Common myeloid progenitor, CD34-positive (primary cell): ENCODE results near the gene SOBP.

ENCODE experiments used
- CTCF ChIA-PET: fragments of 350-600 bp; sonication (Branson Sonifier 250); formaldehyde crosslinking; loops from one replicate; lab custom pipeline; 2021; ENCODE audit warnings: antibody characterized with exemption; lab: Charles Lee
- POLR2A ChIA-PET: fragments of 350-600 bp; sonication (Branson Sonifier 250); formaldehyde crosslinking; loops from one replicate; lab custom pipeline; 2021; ENCODE audit warnings: antibody characterized with exemption; lab: Charles Lee
- DNase-seq, 3 donors: peaks; one replicate each; pipeline versions ENCODE4 v3.0.0 to v3.0.0-alpha.2; 2013
- H3K27ac ChIP-seq, 2 experiments: 1 replicate in 1 of 2; 2 replicates in 1 of 2; pipeline ENCODE4 v1.7.0; 2013; ENCODE audit warnings: inconsistent platforms in 2 of 2, low read length in 2 of 2, mild to moderate bottlenecking in 2 of 2, low read depth in 1 of 2, moderate library complexity in 1 of 2; ENCODE audit not compliant: severe bottlenecking in 2 of 2, insufficient read depth in 1 of 2, poor library complexity in 1 of 2
- H3K27me3 ChIP-seq, 5 experiments: replicated peaks in 2 of 5; 1 replicate in 3 of 5; 2 replicates in 2 of 5; pipeline versions ENCODE4 v1.6.1 to v1.7.0; 2013; ENCODE audit warnings: low read length in 4 of 5, mild to moderate bottlenecking in 2 of 5, moderate library complexity in 2 of 5, inconsistent platforms in 1 of 5; ENCODE audit not compliant: insufficient read depth in 5 of 5, control insufficient read depth in 4 of 5
- H3K36me3 ChIP-seq, 4 experiments: 1 replicate in 2 of 4; 2 replicates in 2 of 4; pipeline versions ENCODE4 v1.6.1 to v1.7.0; 2013; ENCODE audit warnings: low read length in 3 of 4, control low read depth in 1 of 4, mild to moderate bottlenecking in 1 of 4; ENCODE audit not compliant: control insufficient read depth in 4 of 4, insufficient read depth in 4 of 4
- H3K4me1 ChIP-seq, 4 experiments: 1 replicate in 3 of 4; 2 replicates in 1 of 4; pipeline versions ENCODE4 v1.6.1 to v1.7.1; 2013; ENCODE audit warnings: low read length in 3 of 4, mild to moderate bottlenecking in 3 of 4, control low read depth in 1 of 4, inconsistent platforms in 1 of 4, moderate library complexity in 1 of 4; ENCODE audit not compliant: control insufficient read depth in 4 of 4, insufficient read depth in 4 of 4; ENCODE audit errors: control extremely low read depth in 1 of 4
- H3K4me3 ChIP-seq, 7 experiments: 1 replicate in 4 of 7; 2 replicates in 3 of 7; pipeline versions ENCODE4 v1.5.1 to v1.7.0; 2013; ENCODE audit warnings: mild to moderate bottlenecking in 7 of 7, low read length in 6 of 7, moderate library complexity in 6 of 7, inconsistent platforms in 2 of 7, low read depth in 2 of 7, control low read depth in 1 of 7; ENCODE audit not compliant: insufficient read depth in 4 of 7, control insufficient read depth in 1 of 7; ENCODE audit errors: extremely low read depth in 1 of 7
- H3K9me3 ChIP-seq, 5 experiments: 1 replicate in 4 of 5; 2 replicates in 1 of 5; pipeline versions ENCODE4 v1.6.1 to v1.7.1; 2013; ENCODE audit warnings: low read length in 4 of 5, mild to moderate bottlenecking in 2 of 5, inconsistent platforms in 1 of 5, low read depth in 1 of 5, moderate library complexity in 1 of 5; ENCODE audit not compliant: control insufficient read depth in 4 of 5, insufficient read depth in 2 of 5; ENCODE audit errors: control extremely low read depth in 1 of 5
- WGBS: methylation state at CpG from one replicate; pipeline ENCODE4 v1.1.5; 2013; ENCODE audit not compliant: insufficient coverage; 5-methylcytosine and 5-hydroxymethylcytosine counted together

SOBP gene

DNA sequence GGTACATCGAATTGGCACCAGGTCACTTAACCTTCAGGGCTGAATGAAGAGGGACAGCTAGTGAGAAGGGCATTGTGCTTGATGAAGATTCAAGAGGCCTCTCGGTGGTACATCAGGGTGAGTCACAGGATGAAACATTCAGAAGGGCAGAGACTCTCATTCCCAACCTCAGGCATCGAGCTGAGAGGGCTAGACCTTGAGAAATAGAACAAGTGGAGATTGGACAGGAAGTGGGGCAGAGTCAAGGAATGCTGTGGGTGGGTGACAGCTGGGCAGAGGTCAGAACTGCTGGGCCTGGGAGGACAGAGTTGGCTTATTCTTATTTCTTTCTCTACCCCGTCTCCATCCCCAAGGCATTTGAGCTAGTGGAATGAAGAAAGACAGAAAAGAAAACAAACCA, 208.2 kb downstream of the SOBP start:
- 100% methylated on average over 3 of the region's 4 CpGs for WGBS
- CTCF ChIA-PET = interaction anchor here (0.9 to 1.9 kb wide), 2 partner anchors 55 to 150 kb away, joined by 3 to 5 read pairs; no protein-coding TSS in a partner anchor
- Histone ChIP-seq H3K27ac (no peak overlapping the region), H3K4me3 (no peak overlapping the region), H3K9me3 (no peaks in the 10 kb centered on the region), H3K27me3 (peaks cover 0 to 3% (median 0%) of the 10 kb centered on the region in 5 experiments), H3K36me3 (no peaks in the 10 kb centered on the region), H3K4me1 (peaks cover 4 to 15% (median 13%) of the 10 kb centered on the region in 4 experiments)
- POLR2A ChIA-PET = no interaction called here
- DNase-seq = no peak

DNA sequence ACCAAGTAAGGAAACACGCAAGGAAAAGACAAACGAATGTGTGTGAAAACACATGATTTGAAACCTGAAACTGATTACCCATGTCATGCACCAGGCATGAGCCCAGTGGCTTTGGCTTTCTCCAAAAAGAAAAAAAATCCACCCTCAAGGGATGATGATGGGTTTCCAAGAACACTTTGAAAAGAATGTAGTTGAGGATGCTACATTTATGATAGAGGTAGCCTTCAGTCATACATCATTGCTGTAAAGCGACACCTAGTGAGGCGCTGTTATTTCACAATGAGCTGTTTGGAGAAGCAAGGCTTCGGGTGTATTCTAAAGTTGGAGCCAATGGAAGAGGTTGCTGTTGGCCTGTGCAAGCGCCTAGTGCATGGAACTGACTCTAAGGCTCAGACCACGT, 209.3 kb downstream of the SOBP start:
- no peak overlapping the region for H3K27ac ChIP-seq
- H3K27me3 ChIP-seq = peaks cover 0 to 3% (median 0%) of the 10 kb centered on the region in 5 experiments
- DNase-seq = peak in 1 of 3 donors; percentile 7
- WGBS = 91% methylated on average over 5 of the region's 7 CpGs
- peaks cover 4 to 15% (median 13%) of the 10 kb centered on the region in 4 experiments for H3K4me1 ChIP-seq
- peak overlapping the region in 1 of 7 experiments; percentile 58 for H3K4me3 ChIP-seq
- no peaks in the 10 kb centered on the region for H3K9me3 ChIP-seq
- CTCF ChIA-PET = interaction anchor here (0.9 to 1.9 kb wide), 3 partner anchors 28 to 149 kb away, joined by 3 to 5 read pairs (median 3); no protein-coding TSS in a partner anchor
- no peaks in the 10 kb centered on the region for H3K36me3 ChIP-seq
- POLR2A ChIA-PET = no interaction called here

DNA sequence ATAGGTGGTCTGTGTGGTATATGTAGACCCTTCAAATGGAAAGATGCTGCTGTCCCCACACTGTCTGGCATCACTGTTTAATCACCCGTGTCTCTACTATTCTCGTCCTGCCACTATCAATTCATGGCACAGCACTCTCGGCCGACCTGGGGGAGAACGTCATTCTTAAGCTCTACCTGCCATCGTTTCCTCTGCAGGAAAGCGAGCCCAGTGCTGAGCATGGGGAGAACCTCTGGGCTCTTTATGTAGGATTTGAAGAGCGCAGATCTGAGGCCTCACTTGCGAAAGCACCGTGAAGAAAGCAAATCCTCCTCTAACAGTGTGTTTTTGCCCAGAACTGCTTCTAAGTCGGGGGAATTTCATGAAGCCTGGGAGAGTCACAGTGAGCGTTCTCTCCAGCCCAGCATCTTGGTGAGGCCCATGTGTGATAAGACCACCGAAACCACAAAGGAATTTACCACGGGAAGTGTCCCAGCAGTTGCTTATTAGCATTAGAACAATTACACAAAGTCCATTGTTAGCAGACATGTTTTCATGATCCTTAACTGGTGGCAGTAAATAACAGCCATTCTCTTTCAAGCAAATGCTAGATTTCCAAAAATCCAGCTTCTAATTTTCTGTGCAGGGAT, 209.9 kb downstream of the SOBP start:
- ChIA-PET POLR2A (no interaction called here), CTCF (interaction anchor here (1.3 to 1.9 kb wide), 2 partner anchors 28 to 148 kb away, joined by 3 to 5 read pairs; no protein-coding TSS in a partner anchor)
- no peaks in the 10 kb centered on the region for H3K36me3 ChIP-seq
- peaks cover 4 to 15% (median 13%) of the 10 kb centered on the region in 4 experiments for H3K4me1 ChIP-seq
- 26% methylated on average over 12 of the region's 14 CpGs for WGBS
- peaks cover 0 to 3% (median 0%) of the 10 kb centered on the region in 5 experiments for H3K27me3 ChIP-seq
- peak; percentile 45 to 88 (median 87) for DNase-seq
- no peak overlapping the region for H3K27ac ChIP-seq
- no peaks in the 10 kb centered on the region for H3K9me3 ChIP-seq
- peak overlapping the region in 1 of 7 experiments; percentile 58 for H3K4me3 ChIP-seq

DNA sequence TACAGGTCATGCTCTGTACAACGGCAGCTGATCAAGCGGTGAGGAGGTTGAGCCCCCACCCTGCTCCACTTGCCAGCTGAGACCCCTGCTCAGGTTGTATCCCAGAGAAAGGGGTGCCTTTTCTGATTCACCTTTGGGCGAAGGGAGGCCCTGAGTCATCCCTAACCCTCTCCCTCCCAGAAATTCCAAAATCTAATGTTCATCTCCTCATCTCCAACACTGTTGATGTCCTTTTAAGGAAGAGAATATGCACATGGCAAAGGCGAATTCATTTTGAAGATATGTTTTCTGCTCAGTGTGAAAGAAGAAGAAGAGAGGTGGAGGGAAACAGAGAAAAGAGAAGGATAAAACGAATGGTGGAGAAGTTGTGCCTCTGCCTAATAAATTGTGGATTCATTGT, 213.7 kb downstream of the SOBP start:
- no peak overlapping the region for H3K27ac ChIP-seq
- ChIA-PET CTCF (interaction anchor here (0.6 to 2.0 kb wide), 15 partner anchors 9 to 163 kb away, joined by 3 to 8 read pairs (median 5); no protein-coding TSS in a partner anchor), POLR2A (interaction anchor here (0.6 kb wide), 1 partner anchor 117 kb away, joined by 3 read pairs; no protein-coding TSS in a partner anchor)
- peaks cover 0 to 2% (median 0%) of the 10 kb centered on the region in 5 experiments for H3K27me3 ChIP-seq
- no peaks in the 10 kb centered on the region for H3K9me3 ChIP-seq
- peaks cover 4 to 14% (median 12%) of the 10 kb centered on the region in 4 experiments for H3K4me1 ChIP-seq
- H3K36me3 ChIP-seq = no peaks in the 10 kb centered on the region
- no peak overlapping the region for H3K4me3 ChIP-seq
- DNase-seq = no peak
- 100% methylated on average over 5 of the region's 5 CpGs for WGBS

DNA sequence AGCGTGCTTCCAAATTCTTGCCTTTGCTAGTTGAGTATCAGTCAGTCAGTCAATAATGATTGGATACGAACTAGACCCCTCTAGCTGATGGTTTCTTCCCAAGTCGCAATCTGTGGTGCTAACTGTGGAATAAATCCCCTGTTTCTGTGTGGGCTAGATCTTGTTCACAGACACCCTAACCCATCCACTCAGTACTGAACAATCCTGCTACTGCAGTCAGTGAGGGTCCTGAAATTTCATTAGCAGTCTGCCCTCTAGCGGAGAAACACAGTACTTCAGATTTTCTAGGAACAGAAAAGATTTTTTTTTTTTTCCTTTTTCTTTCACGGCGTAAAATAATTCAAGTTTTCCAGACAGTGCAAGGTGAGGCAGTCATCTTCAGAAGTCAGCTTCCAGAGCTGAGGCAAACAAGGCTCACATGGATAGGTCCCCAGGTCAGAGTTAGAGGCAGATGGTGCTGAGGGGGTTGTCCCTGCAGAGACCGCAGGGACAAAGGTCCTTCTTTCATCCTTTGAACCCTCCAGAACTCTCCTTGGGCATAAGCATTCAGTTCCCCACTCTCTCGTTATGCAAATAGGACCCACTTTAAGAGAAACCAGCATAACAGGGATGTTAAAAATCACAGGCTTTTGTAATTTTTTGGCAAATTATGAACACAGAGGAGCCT, 214.6 kb downstream of the SOBP start:
- CTCF ChIA-PET = interaction anchor here (0.6 to 1.8 kb wide), 15 partner anchors 9 to 162 kb away, joined by 3 to 8 read pairs (median 4); no protein-coding TSS in a partner anchor
- H3K4me3 ChIP-seq = no peak overlapping the region
- H3K27ac ChIP-seq = no peak overlapping the region
- H3K27me3 ChIP-seq = peaks cover 0 to 2% (median 0%) of the 10 kb centered on the region in 5 experiments
- H3K9me3 ChIP-seq = no peaks in the 10 kb centered on the region
- H3K36me3 ChIP-seq = no peaks in the 10 kb centered on the region
- peak; percentile 43 to 70 (median 56) for DNase-seq
- 89% methylated on average over 3 of the region's 8 CpGs for WGBS
- H3K4me1 ChIP-seq = peaks cover 4 to 10% (median 8%) of the 10 kb centered on the region in 4 experiments
- POLR2A ChIA-PET = no interaction called here

DNA sequence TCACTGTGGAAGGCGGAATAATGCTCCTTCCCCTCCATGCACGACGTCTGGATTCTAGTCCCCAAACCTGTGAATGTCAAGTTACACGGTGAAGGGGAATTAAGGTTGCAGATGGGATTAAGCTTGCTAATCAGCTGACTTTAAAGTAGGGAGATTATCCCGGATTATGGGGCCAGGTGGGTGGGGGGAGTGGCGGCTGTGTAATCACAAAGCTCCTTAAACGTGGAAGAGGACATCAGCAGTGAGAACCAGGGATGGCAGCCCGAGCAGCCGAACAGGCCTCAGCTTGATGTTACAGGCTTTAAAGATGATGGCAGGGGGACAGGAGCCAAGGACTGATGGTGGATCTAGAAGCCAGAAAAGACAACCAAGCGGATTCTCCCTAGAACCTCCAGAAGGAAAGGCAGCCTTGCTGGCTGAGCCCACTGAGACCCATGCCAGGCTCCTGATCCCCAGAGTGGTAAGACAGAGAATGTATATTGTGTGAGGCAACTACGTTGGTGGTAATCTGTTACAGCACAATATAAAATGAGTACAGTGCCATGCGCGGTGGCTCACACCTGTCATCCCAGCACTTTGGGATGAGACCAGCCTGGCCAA, 216.7 kb downstream of the SOBP start:
- H3K9me3 ChIP-seq = no peaks in the 10 kb centered on the region
- no peak for DNase-seq
- H3K4me3 ChIP-seq = no peak overlapping the region
- no peak overlapping the region for H3K27ac ChIP-seq
- POLR2A ChIA-PET = no interaction called here
- CTCF ChIA-PET = interaction anchor here (0.8 to 1.5 kb wide), 3 partner anchors 27 to 122 kb away, joined by 3 read pairs; no protein-coding TSS in a partner anchor
- no peaks in the 10 kb centered on the region for H3K27me3 ChIP-seq
- no peaks in the 10 kb centered on the region for H3K36me3 ChIP-seq
- H3K4me1 ChIP-seq = no peaks in the 10 kb centered on the region
- 96% methylated on average over 10 of the region's 13 CpGs for WGBS
